Heart left ventricle (tissue), 16 donors: ENCODE results near the gene CAPZA1. TPM values are rescaled to one million over a fixed set of nuclear protein-coding genes. Genes with fewer than 3 reads are reported as not detected.
A peak's percentile ranks its signal among the peaks of the same experiment; 100 is the strongest.

Experiments
- ATAC-seq, 4 donors: fragments of 200-7000 bp; cut with Tn5 transposase; one replicate each; pipeline ENCODE4 v1.9.1; 2020 to 2022; ENCODE audit warnings: moderate library complexity in 4 of 4, mild to moderate bottlenecking in 3 of 4, moderate number of reproducible peaks in 1 of 4
- DNase-seq, 5 donors: peaks; one replicate each; pipeline ENCODE4 v3.0.0-alpha.2; 2020
- H3K27ac ChIP-seq, 12 donors: fragments of 200-600 bp; sonication (generic) in 4 of 12; one replicate each; pipeline versions ENCODE4 v1.5.0 to v1.8.0; 2016 to 2022; ENCODE audit warnings: mild to moderate bottlenecking in 2 of 12
- H3K27me3 ChIP-seq, 9 donors: fragments of 200-600 bp; sonication (generic) in 2 of 9; one replicate each; pipeline versions ENCODE4 v1.5.1 to v1.8.0; 2016 to 2022; ENCODE audit warnings: mild to moderate bottlenecking in 3 of 9
- H3K36me3 ChIP-seq, 9 donors: fragments of 200-600 bp; sonication (generic) in 2 of 9; one replicate each; pipeline versions ENCODE4 v1.5.0 to v1.8.0; 2018 to 2022; ENCODE audit warnings: mild to moderate bottlenecking in 2 of 9
- H3K4me1 ChIP-seq, 12 donors: fragments of 200-600 bp; sonication (generic) in 4 of 12; one replicate each; pipeline versions ENCODE4 v1.5.0 to v1.8.0; 2016 to 2022; ENCODE audit warnings: mild to moderate bottlenecking in 3 of 12
- H3K4me3 ChIP-seq, 12 donors: fragments of 200-600 bp; sonication (generic) in 4 of 12; one replicate each; pipeline versions ENCODE4 v1.5.0 to v1.8.0; 2017 to 2022; ENCODE audit warnings: mild to moderate bottlenecking in 9 of 12, moderate library complexity in 4 of 12
- H3K9me3 ChIP-seq, 12 donors: fragments of 200-600 bp; sonication (generic) in 4 of 12; one replicate each; pipeline versions ENCODE4 v1.5.0 to v1.8.0; 2016 to 2022; ENCODE audit warnings: mild to moderate bottlenecking in 1 of 12
- CTCF ChIP-seq, 12 donors: fragments of 200-600 bp; sonication (generic) in 4 of 12; IDR thresholded peaks; one replicate each; pipeline versions ENCODE4 v1.5.0 to v1.8.0; 2018 to 2022; ENCODE audit warnings: antibody characterized with exemption in 12 of 12, mild to moderate bottlenecking in 5 of 12
- POLR2A ChIP-seq, 2 donors: fragments of 450-650 bp; IDR thresholded peaks; one replicate each; pipeline ENCODE4 v1.6.1; 2017; ENCODE audit warnings: antibody characterized with exemption in 2 of 2, mild to moderate bottlenecking in 2 of 2, moderate library complexity in 2 of 2
- WGBS, 4 donors: extraction: QIAGEN DNeasy Blood & Tissue Kit in 2 of 4; methylation state at CpG; one replicate each; pipeline versions ENCODE4 v1.1.5 to v1.1.7; 2013 to 2018; 5-methylcytosine and 5-hydroxymethylcytosine counted together
- intact Hi-C, 10 donors: fragments of 100-400 bp; cut with DNase I; formaldehyde crosslinking; loops; one replicate each; pipeline versions ENCODE4 v1.11.1 to v1.14.2; 2022
- polyA plus RNA-seq, 2 donors: library from polyadenylated mRNA; stranded (reverse); fragments of 200-250 nt; gene quantifications; one replicate each; pipeline ENCODE4 v1.2.3, GENCODE V29; 2013
- total RNA-seq, 9 donors: library from RNA; depleted of rRNA in 2 of 9; stranded (reverse); fragments of >200 nt in 2 of 9; fragmentation: NEBNext Ultra II Directional in 3 of 9; extraction: Animal tissue kit (Norgen Biotek cat#: 25700) in 3 of 9; gene quantifications; one replicate each; pipeline versions ENCODE4 v1.1.0 to v1.2.4, GENCODE V29; 2016 to 2023
- donor health status: ischemic (EF 13 %, LVEDD 7.1; RV severe dilation, severe dysfunction).
- donor health status: healthy with polysubstance abuse.
- donor health status: DM: no; HTN: yes; CAD: no.
- donor health status: DM: no; HTN: no; CAD: no.
- donor health status: ischemic (EF 25% LVEDD 6.9; RV normal size, moderate dysfunction).
- donor health status: ischemic (EF 25% LVEDD 5.7; RV mildly dilated, moderate dysfunction).
- donor health status: healthy.
- donor health status: DM: yes; HTN: yes; CAD: no.
- donor health status: ischemic (EF 35%, LVEDD 5.7; RV mildly dilated, moderate dysfunction).
- donor health status: nonischemic (EF 11% LVEDD 7.7; RV severe dilation, severe dysfunction).
- donor health status: DM: yes; HTN: yes; CAD: no.
- donor health status: PGD.
- donor health status: ischemic (EF 29% LVEDD 5.4; RV normal size, mild dysfunction).
- donor health status: nonischemic (EF 23%, LVEDD 6.1; RV moderate dilation, normal function).

Gene CAPZA1
- total and polyA plus RNA-seq, 11 donors = 17.0 to 98.4 (median 32.6) TPM

GRCh38 chr1:112700290-112701226 lies 80.9 kb downstream of the CAPZA1 start:
- TF ChIP-seq POLR2A (IDR thresholded peaks at IDR 0.05) = peak in 1 of 2 donors; percentile 20
- TF ChIP-seq CTCF (IDR thresholded peaks at IDR 0.05) = peak in 6 of 12 donors; percentile 15 to 45 (median 26)
- no peaks in the 10 kb centered on the region for H3K9me3 ChIP-seq
- no peaks in the 10 kb centered on the region for H3K27me3 ChIP-seq
- H3K4me3 ChIP-seq = peak overlapping the region in 5 of 12 donors; percentile 1 to 28 (median 5)
- H3K4me1 ChIP-seq = peaks cover 17 to 88% (median 74%) of the 10 kb centered on the region in 12 donors
- peak; percentile 98 to 99 (median 99) for DNase-seq
- ATAC-seq = peak; percentile 74 to 84 (median 79)
- H3K27ac ChIP-seq = peak overlapping the region; percentile 67 to 100 (median 96)
- intact Hi-C loops = loop anchor here in 4 of 10 donors (2.0 to 10.0 kb wide), 4 partner anchors 26 to 306 kb away; partner anchors contain the start of genes WNT2B (in 4 of the 4) and MOV10 (in 1 of the 4)
- 3 to 14% (median 5%) methylated on average over 6 to 7 of the region's 7 CpGs for WGBS, 4 donors
- peaks cover 0 to 84% (median 71%) of the 10 kb centered on the region in 9 donors for H3K36me3 ChIP-seq

- Histone ChIP-seq H3K27me3 (no peaks in the 10 kb centered on the region), H3K27ac (peak overlapping the region; percentile 67 to 100 (median 96)), H3K9me3 (no peaks in the 10 kb centered on the region), H3K4me3 (peak overlapping the region in 3 of 12 donors; percentile 5 to 28 (median 14)), H3K36me3 (peaks cover 0 to 76% (median 63%) of the 10 kb centered on the region in 9 donors), H3K4me1 (peaks cover 17 to 92% (median 79%) of the 10 kb centered on the region in 12 donors)
- intact Hi-C loops = loop anchor here in 4 of 10 donors (2.0 to 10.0 kb wide), 4 partner anchors 27 to 307 kb away; partner anchors contain the start of genes WNT2B (in 4 of the 4) and MOV10 (in 1 of the 4)
- ATAC-seq (peak in 1 of 4 donors; percentile 0), DNase-seq (peak in 1 of 5 donors; percentile 42)
- WGBS, 4 donors = 45 to 68% (median 57%) methylated on average over 16 to 17 of the region's 17 CpGs
- TF ChIP-seq POLR2A (IDR thresholded peaks at IDR 0.05) = no peak
- peak in 1 of 12 donors; percentile 1 for TF ChIP-seq CTCF (IDR thresholded peaks at IDR 0.05)
Observed at GRCh38 chr1:112701227-112702066, 81.8 kb downstream of the CAPZA1 start.

GRCh38 chr1:112702067-112702395 lies 82.4 kb downstream of the CAPZA1 start:
- peak overlapping the region; percentile 67 to 100 (median 96) for H3K27ac ChIP-seq
- H3K4me3 ChIP-seq = no peak overlapping the region
- DNase-seq = no peak
- intact Hi-C loops = loop anchor here in 4 of 10 donors (10.0 kb wide), 2 partner anchors 197 to 237 kb away; partner anchors contain the start of gene WNT2B (in 4 of the 4)
- H3K36me3 ChIP-seq = peaks cover 0 to 70% (median 57%) of the 10 kb centered on the region in 9 donors
- ATAC-seq = no peak
- 51 to 70% (median 62%) methylated on average over 3 of the region's 3 CpGs for WGBS, 4 donors
- no peaks in the 10 kb centered on the region for H3K27me3 ChIP-seq
- no peaks in the 10 kb centered on the region for H3K9me3 ChIP-seq
- peaks cover 17 to 86% (median 79%) of the 10 kb centered on the region in 12 donors for H3K4me1 ChIP-seq
- no peak for TF ChIP-seq POLR2A (IDR thresholded peaks at IDR 0.05)
- TF ChIP-seq CTCF (IDR thresholded peaks at IDR 0.05) = no peak
